Right lobe of liver (tissue), 4 donors: Measurements from ENCODE around the gene RAB22A.

Source experiments
- CTCF ChIP-seq, 4 donors: fragments of 200-600 bp in 3 of 4; fragments of 450-650 bp in 1 of 4; IDR thresholded peaks; one replicate each; pipeline versions ENCODE4 v1.5.1 to v1.8.0; 2016 to 2022; ENCODE audit warnings: antibody characterized with exemption in 4 of 4, mild to moderate bottlenecking in 2 of 4
- POLR2A ChIP-seq: fragments of 450-650 bp; IDR thresholded peaks from one replicate; pipeline ENCODE4 v1.6.1; 2017; ENCODE audit warnings: antibody characterized with exemption, mild to moderate bottlenecking
- donor health status: DM: no; HTN: no; CAD: no.
- donor health status: DM: no; HTN: no; CAD: no.
- donor health status: DM: no; HTN: yes; CAD: no.

- TF ChIP-seq CTCF (IDR thresholded peaks at IDR 0.05), result no peak
- no peak for TF ChIP-seq POLR2A
Observed at GRCh38 chr20:58360936-58361335, 51.4 kb downstream of the RAB22A start.
